Measurements from ENCODE around the gene PLK3.
"Not testable (repeated sequence)": the region's sequence is repeated elsewhere in the genome, so short reads cannot be mapped to it uniquely, and the experiment has no call there.

PLK3 gene

DNA sequence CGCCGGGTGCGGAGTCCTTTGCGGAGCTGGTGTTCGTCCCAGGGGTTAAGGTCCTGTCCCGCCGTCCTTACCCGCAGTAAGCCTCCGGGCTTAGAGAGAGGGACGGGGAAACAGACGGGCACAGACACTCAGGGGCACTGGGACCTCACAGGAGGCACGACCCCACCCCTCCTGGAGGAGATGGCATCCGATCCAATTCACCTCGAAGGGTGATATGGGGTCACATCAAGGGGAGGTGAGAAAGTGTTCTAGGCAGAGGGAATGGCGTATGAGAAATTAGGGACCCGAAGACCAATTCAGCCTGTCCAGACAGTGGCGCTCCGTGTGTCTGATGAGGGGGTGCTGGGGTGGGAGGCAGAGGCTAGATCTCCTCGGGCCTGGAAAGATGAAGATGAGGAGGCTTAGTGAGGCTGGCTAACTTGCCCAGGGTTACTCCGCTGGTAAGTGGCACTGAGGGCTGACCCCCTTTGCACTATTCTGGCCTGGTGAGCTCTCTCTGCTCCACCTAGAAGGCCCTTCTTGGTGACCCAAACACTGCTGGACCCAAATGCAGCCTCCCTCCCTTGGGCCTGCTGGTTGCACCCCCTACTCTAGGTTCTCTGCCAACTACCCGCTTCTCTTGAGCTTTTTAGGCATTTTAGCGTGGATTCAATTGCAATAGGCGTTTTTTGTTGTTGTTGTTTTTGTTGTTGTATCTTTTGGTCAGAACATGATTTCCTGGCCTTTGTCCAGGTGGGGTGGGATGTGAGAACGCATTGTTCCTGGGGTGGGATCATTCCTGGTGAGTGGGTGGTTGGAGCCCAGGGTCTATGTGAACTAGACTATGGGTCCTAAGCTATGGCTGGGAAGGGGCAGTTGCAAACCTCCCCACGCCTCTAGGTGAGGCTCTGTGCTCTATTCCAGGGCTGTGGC lies 20.4 kb downstream of the PLK3 start:
- peak overlapping the region; percentile 42 for H3K4me3 ChIP-seq (ENCODE audit: control insufficient read depth, low read depth, low read length)
- TF ChIP-seq, protein P1, sequence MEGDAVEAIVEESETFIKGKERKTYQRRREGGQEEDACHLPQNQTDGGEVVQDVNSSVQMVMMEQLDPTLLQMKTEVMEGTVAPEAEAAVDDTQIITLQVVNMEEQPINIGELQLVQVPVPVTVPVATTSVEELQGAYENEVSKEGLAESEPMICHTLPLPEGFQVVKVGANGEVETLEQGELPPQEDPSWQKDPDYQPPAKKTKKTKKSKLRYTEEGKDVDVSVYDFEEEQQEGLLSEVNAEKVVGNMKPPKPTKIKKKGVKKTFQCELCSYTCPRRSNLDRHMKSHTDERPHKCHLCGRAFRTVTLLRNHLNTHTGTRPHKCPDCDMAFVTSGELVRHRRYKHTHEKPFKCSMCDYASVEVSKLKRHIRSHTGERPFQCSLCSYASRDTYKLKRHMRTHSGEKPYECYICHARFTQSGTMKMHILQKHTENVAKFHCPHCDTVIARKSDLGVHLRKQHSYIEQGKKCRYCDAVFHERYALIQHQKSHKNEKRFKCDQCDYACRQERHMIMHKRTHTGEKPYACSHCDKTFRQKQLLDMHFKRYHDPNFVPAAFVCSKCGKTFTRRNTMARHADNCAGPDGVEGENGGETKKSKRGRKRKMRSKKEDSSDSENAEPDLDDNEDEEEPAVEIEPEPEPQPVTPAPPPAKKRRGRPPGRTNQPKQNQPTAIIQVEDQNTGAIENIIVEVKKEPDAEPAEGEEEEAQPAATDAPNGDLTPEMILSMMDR (conservative IDR thresholded peaks at IDR 0.05; ENCODE audit: control insufficient read depth, insufficient read depth, low read depth, low read length) = no peak
- DNase-seq (ENCODE audit: low read depth) = no peak

DNA sequence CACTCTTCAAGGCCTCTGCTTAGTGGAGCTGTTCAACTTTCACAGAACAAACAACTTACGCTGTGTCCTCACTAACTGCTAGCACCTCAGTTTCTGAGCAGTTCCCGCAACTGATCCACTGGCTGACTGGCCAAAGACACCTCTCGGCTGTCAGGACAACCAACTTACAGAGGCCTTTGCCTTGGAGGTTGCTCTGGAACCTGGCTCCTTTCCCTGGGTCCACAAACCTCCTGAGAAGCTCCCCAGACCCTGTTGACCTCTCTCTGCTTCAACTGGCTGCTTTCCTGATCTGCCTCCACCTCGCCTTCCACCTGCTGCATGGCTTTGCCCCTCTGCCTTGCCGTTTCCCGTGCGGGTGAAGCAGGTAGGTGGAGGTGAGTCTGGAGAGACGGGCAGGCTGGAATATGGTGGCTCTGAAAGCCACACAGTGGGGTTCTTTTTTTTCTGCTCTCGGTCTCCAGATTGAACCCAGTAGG lies 21.1 kb downstream of the PLK3 start:
- H3K4me3 ChIP-seq (ENCODE audit: control insufficient read depth, low read depth, low read length) = no peak overlapping the region
- DNase-seq (ENCODE audit: low read depth) = no peak
- TF ChIP-seq, protein P1 (conservative IDR thresholded peaks at IDR 0.05; ENCODE audit: control insufficient read depth, insufficient read depth, low read depth, low read length) = no peak

- no peak overlapping the region for H3K4me3 ChIP-seq (ENCODE audit: control insufficient read depth, low read depth, low read length)
- TF ChIP-seq, protein P1 (conservative IDR thresholded peaks at IDR 0.05; ENCODE audit: control insufficient read depth, insufficient read depth, low read depth, low read length) = no peak
- DNase-seq (ENCODE audit: low read depth) = no peak
These were observed 22.0 kb downstream of the PLK3 start for GRCh38 chr1:44822131-44822701.

DNA sequence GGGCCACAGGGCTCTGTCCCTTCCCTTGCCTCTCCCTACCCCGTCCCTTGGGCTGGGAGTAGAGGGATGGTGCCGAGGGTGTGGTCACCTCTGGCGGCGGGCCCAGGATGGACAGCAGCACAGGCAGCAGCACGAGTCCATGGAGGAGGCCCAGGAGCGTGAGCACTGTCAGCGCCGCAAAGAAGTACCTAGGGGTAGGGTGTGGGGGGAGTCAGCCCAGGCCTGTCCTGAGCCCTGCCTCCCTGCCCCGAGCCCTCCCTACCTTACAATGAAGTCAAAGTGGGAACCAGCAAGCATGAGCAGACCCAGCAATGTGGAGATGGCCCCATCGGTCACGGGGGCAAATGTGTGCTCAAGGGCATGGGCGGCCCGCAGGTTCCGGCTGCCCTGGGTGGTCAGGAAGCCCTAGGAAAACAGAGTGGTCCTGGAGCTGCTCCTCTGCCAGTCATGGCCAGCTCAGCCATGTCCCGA lies 22.8 kb downstream of the PLK3 start:
- TF ChIP-seq, protein P1 (conservative IDR thresholded peaks at IDR 0.05; ENCODE audit: control insufficient read depth, insufficient read depth, low read depth, low read length) = no peak

GRCh38 chr1:44824392-44824791 lies 24.2 kb downstream of the PLK3 start:
- DNase-seq (ENCODE audit: low read depth); H3K4me3 ChIP-seq (ENCODE audit: control insufficient read depth, low read depth, low read length): not testable (repeated sequence)

More for the DNA sequence above, 22.8 kb downstream of the PLK3 start:
- no peak overlapping the region for H3K4me3 ChIP-seq (ENCODE audit: control insufficient read depth, low read depth, low read length)
- no peak for DNase-seq (ENCODE audit: low read depth)

DNA sequence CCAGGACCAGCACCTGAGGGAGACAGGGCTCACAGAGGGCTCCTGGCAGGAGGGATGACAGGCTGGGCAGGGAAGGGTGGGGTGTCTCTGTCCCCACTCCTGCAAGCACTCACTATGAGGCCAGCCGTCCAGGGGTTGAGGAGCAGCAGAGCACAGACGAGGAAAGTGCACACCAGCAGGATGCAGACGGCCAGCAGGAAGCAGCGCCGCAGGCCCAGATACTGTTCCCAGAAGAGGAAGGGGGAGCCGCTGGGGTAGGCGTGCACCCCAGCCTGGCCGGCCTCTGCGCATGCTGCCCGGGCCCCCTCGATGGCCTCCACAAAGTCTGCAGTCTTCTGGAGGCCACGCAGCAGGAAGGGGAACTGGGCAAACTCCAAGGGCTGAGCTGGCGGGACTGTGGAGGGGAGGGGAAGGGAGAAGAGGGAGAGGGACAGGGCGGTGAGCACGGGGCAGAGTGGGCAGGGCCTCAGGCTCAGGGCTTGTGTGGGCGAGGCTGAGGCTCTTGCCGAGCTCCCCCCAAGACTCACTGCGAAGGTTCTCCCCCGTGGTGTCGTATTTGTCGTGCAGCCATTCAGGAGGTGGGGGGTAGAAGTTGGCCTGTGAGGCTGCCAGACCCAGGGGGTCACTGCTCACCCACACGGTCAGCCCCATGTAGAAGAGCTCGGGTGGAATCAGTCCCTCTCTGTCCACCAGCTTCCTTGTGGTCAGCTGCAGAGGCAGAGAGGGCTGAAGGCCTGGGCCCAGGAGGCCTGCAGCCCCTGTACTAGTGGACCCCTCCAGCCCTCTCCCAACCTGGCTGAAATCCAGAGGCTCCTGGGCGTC lies 26.4 kb downstream of the PLK3 start:
- DNase-seq (ENCODE audit: low read depth) = peak; percentile 62
- no peak overlapping the region for H3K4me3 ChIP-seq (ENCODE audit: control insufficient read depth, low read depth, low read length)
- TF ChIP-seq, protein P1 (conservative IDR thresholded peaks at IDR 0.05; ENCODE audit: control insufficient read depth, insufficient read depth, low read depth, low read length) = no peak
